ENCODE results near the gene ZNF280C.

GRCh38 chrX:130173190-130173895 lies 95.4 kb downstream of the ZNF280C start:
- TF ChIP-seq SP1 (CRISPR knock-in tag; conservative IDR thresholded peaks at IDR 0.05) = no peak
- no peak for TF ChIP-seq CTCF (IDR thresholded peaks at IDR 0.05)
- no peak for TF ChIP-seq NFYB (CRISPR knock-in tag; conservative IDR thresholded peaks at IDR 0.05; ENCODE audit: low read depth)
- TF ChIP-seq NR2C2 (CRISPR knock-in tag; IDR thresholded peaks at IDR 0.05) = no peak
- TF ChIP-seq ZNF671 (CRISPR knock-in tag; IDR thresholded peaks at IDR 0.05) = no peak
- no peak for TF ChIP-seq ZNF317 (CRISPR knock-in tag; IDR thresholded peaks at IDR 0.05; ENCODE audit: borderline replicate concordance, low read depth)
- no peak for TF ChIP-seq ZBTB21 (CRISPR knock-in tag; IDR thresholded peaks at IDR 0.05; ENCODE audit: borderline replicate concordance)
- TF ChIP-seq ARID4B (CRISPR knock-in tag; IDR thresholded peaks at IDR 0.05; ENCODE audit: borderline replicate concordance) = no peak
- no peak for TF ChIP-seq USF2 (CRISPR knock-in tag; IDR thresholded peaks at IDR 0.05)
- no peak for TF ChIP-seq PRDM15 (CRISPR knock-in tag; IDR thresholded peaks at IDR 0.05)

All from WTC11 (cell line).